Activated CD8-positive, alpha-beta memory T cell treated with anti-CD3 and anti-CD28 coated beads, Interleukin-2, amount 50 U/mL, for 1 hour (primary cell): ENCODE results near the gene ATP5F1D.

Experiments used
- DNase-seq: peaks from one replicate; pipeline ENCODE4 v3.0.0-alpha.2; 2020; ENCODE audit errors: extremely low read depth

Gene ATP5F1D

DNA sequence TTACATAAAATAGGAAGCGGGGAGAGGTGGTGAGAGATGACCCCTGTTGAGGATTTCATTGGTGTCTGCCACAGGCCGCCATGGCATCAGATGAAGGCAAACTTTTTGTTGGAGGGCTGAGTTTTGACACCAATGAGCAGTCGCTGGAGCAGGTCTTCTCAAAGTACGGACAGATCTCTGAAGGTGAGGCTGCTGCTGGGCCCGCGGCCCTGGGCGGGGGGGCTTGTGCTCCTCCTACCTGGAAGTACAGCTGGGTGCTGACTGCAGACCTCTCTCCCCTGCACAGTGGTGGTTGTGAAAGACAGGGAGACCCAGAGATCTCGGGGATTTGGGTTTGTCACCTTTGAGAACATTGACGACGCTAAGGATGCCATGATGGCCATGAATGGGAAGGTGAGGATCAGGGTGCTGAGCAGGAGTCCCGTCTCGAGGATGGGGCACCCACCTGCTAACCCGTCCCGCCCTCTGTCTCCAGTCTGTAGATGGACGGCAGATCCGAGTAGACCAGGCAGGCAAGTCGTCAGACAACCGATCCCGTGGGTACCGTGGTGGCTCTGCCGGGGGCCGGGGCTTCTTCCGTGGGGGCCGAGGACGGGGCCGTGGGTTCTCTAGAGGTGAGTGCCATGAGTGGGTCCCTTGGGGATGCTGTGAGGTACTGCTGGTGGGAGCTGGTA, 29.4 kb downstream of the ATP5F1D start:
- DNase-seq = no peak

DNA sequence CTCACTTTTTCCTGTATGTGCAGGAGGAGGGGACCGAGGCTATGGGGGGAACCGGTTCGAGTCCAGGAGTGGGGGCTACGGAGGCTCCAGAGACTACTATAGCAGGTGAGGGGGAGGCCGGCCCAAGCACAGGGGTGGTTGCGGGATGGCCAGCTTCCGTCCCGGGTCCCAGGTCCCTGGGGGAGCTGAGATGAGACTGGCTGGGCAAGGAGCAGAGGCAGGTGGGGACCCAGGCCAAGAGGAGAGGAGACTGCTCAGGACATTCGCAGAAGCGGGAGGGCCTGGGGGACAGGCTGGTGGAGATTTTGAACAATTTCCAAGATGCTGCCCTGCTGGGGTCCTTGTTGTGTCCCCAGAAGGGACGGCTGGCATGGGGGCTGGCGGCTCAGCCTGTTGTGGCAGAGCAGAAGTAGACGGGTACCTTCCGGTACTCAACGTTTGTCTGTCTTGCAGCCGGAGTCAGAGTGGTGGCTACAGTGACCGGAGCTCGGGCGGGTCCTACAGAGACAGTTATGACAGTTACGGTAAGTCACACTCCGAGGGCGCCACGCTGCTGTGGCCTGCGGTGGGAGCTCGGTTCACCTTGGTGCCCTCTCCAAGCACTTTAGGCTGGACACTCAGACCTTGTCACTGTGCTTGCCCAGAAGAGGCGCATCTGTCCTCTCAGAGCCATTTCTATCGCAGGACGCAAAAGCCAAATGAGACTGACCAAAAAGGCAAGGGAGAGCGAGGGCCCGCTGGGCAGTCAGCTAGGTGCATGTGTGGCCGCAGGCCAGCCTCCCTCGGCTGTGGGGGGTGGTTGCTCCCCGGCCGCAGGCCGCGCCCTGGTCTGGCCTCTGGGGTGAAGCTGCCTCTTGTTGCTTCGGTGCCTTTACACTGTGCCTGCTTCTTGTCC, 30.2 kb downstream of the ATP5F1D start:
- DNase-seq = no peak

DNA sequence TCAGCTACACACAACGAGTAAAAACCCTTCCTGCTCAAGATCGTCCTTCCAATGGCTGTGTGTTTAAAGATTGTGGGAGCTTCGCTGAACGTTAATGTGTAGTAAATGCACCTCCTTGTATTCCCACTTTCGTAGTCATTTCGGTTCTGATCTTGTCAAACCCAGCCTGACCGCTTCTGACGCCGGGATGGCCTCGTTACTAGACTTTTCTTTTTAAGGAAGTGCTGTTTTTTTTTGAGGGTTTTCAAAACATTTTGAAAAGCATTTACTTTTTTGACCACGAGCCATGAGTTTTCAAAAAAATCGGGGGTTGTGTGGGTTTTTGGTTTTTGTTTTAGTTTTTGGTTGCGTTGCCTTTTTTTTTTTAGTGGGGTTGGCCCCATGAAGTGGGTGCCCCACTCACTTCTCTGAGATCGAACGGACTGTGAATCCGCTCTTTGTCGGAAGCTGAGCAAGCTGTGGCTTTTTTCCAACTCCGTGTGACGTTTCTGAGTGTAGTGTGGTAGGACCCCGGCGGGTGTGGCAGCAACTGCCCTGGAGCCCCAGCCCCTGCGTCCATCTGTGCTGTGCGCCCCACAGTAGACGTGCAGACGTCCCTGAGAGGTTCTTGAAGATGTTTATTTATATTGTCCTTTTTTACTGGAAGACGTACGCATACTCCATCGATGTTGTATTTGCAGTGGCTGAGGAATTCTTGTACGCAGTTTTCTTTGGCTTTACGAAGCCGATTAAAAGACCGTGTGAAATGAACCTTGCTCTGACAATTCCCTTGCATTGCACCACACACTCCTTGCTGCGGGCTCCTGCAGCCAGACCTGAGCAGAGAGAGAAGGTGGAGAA, 31.1 kb downstream of the ATP5F1D start:
- no peak for DNase-seq

DNA sequence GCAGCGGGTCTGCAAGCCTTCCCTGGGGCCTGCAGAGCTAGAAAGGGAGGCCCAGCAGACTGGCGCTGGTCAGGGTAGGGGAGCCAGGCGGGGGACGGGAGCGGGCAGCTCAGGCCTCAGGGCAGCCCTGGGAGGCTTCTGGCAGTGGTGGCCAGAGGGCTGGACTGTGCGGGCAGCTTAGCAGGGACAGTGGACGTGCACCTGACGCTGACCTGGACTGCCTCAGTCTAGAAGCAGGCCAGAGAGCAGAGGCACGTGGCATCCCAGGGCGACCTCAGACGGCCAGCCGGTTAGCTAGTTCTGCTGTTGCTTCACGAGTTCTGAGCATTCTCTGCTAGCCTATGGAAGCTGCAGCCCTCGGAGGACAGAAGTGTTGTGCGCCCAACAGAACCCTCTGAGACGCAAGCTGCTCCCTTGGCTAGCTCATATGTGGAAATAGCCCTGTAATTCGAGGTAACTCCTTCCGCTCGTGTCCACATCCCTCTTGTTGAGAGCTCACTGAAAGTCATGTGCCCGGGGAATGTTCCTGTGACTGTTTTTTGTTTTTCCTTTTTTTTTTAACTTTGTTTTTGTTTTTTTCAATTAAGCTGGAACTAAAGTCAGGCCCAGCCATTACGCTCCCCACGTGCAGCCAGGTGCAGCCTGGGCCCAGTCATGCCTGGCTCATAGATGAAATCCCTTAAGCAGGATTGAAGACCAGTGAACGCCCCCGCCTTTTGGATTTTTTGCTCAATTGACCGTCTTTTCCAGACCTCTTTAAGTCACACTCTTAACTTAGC, 31.9 kb downstream of the ATP5F1D start:
- DNase-seq = no peak

DNA sequence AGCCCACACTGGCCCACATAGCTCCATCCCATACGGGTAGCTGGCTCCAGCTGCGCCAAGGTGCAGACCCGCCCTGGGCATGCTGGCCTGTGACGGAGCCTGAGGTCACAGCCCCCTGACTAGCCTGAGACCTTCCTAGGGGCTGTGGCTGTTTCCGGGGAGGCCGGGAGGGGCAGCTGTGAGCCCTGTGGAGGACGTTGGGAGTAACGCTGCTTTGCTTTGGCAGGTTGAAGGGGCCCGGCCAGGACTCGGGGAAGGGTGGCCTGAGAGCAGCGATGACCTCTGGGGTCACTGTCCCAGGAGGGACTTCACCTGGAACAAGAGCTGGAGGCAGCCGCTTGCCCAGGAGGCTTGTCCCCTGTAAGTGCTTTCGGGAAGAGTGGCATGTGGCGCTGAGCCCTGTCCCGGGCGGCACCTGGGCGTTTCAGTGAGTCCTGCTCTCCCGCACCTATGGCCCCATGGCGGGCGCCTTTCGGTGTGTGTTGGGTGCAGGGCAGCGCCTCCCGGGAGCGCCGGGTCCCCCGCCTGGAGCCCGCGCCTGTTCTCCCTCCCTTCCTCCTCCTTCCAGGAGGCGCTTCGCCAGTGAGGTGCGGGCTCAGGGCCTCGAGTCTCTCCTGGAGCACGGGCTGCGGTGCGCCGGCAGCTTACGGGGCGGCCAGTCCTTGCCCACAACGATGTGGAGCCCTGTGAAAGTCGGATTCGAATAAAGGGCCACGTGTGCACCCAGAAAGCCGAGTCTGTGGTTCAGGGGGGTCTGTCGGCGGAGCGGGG, 32.7 kb downstream of the ATP5F1D start:
- no peak for DNase-seq

DNA sequence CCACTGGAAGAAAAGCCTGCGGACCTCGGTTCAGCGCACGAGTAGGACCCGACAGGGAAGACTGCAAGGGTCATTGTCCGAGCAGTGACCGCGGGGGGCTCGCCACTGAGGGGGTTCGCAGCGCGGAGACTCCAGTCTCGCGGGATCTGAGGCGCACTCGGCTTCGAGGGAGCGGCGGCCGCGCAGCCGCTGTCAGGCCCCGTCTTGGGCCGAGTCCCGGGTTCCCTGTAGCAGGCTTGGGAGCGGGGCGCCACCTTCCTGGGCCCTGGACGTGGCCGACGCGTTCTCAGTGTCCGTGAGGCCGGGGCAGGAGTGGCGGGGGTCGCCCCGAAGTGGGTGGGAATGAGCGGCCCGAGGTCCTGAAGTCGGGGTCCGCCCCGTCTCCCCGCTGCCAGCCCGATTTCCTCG, 33.3 kb downstream of the ATP5F1D start:
- DNase-seq = no peak

DNA sequence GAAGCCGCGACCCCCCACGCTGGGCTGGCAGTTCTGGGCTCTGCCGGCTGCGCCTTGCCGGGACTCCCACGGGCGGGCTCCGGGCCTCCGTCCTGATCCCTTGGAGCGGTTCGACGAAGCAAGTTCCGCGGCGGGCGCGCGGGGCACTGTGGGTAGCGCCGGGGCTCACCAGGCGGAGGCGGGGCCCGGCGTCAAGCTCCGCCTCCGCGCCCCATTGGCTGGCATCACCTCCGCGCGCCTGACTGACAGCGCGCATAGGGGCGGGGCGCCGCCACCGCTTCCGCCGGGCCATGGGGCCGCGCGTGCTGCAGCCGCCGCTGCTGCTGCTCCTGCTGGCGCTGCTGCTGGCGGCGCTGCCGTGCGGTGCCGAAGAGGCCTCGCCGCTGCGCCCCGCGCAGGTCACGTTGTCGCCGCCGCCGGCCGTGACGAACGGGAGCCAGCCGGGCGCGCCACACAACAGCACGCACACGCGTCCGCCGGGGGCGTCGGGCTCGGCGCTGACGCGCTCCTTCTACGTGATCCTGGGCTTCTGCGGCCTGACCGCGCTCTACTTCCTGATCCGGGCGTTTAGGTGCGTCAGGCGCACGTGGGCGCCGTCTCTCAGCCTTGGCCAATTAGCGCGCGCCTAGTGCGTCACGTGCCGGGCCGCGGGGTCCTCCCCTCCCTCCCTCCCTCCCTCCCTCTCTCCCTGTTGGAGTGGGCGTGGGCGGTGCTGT, 33.9 kb downstream of the ATP5F1D start, which contains the start of gene FAM174C:
Gene FAM174C, plus strand, starts transcription at position 271 of the 716 bp plus-strand sequence. Its CDS starts 20 bp downstream, at position 291.
- peak; percentile 86 for DNase-seq

DNA sequence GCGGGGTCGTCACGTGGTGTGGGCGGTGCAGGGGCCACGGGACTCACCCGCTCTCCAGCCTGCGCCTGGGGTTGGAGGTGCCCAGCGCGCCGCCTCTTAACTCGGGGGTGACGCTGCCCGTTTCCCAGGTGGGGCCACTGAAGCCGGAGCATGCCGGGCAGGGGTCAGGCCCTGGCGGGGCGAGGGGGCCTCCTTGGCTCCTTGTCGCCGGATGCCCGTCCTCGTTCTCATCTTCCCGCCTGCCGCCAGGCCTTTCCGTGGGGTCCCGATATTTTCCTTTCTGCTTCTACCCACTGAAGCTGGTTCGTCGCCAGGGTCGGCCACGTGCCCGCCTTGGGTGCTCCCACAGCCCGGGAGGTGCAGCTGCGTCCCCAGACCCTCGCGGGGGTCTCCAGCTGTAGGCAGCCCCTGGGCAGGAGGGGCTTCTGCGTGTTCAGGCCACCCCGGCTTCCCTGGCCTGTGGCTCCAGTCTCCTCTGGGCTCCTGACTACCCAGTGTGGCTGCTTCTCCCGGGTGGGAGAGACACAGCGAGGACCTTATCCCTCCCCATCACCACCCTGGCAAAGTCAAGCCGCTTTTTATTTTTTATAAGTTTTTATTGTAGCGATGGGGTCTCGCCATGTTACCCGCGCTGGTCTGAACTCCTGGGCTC, 34.6 kb downstream of the ATP5F1D start:
- DNase-seq = no peak

DNA sequence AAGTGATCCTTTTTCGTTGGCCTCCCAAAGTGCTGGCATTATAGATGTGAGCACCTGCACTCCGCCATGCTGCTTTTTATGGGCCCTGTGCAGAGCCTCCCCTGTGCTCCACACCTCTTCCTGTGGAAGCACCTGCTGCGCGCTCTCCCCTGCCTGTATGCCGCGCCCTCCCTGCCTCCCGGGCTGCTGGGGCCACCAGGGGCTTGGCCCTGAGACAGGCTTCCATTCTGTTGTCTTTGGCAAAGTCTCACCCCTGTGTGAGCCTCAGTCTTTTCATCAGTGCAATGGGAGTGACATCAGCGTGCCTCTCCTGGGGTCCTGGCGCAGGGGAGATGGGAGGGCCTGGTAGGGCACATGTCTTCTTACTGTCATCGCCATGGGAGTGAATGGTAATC, 35.1 kb downstream of the ATP5F1D start:
- DNase-seq = no peak

DNA sequence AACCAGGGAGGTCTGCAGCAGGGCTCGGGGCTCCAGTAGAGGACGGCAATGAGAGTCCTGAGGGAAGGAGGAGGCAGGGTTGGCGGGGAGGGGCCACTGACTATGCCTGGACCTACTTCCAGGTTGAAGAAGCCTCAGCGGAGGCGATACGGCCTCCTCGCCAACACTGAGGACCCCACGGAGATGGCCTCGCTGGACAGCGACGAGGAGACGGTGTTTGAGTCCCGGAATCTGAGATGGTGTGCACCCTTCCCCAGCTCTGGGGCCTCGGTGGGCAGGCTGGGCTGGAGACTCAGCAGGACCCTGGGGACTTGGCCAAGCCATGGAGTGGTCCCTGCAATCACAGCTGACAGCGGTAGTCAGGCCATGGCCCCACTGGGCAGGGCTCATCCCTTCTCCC, 35.5 kb downstream of the ATP5F1D start:
- DNase-seq = no peak

DNA sequence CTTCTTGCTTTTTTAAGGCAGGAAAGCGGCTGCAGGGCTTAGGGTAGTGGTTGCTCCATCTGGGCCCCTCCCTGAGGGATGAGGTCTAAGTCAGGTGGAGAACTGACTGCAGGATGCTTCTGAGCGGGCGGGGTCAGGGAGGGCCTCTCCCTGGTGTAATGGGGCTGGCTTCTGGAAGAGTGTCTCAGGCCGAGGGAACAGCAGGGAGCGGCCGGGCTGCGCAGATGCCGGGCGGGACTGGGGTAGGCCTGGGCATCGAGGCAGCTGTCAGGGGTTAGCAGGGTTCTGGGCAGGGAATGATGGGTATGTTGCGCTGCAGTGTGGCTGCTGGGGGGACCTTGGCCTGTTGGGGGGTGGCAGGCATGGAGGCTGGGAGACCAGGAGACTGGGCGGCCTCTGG, 36.5 kb downstream of the ATP5F1D start:
- no peak for DNase-seq

DNA sequence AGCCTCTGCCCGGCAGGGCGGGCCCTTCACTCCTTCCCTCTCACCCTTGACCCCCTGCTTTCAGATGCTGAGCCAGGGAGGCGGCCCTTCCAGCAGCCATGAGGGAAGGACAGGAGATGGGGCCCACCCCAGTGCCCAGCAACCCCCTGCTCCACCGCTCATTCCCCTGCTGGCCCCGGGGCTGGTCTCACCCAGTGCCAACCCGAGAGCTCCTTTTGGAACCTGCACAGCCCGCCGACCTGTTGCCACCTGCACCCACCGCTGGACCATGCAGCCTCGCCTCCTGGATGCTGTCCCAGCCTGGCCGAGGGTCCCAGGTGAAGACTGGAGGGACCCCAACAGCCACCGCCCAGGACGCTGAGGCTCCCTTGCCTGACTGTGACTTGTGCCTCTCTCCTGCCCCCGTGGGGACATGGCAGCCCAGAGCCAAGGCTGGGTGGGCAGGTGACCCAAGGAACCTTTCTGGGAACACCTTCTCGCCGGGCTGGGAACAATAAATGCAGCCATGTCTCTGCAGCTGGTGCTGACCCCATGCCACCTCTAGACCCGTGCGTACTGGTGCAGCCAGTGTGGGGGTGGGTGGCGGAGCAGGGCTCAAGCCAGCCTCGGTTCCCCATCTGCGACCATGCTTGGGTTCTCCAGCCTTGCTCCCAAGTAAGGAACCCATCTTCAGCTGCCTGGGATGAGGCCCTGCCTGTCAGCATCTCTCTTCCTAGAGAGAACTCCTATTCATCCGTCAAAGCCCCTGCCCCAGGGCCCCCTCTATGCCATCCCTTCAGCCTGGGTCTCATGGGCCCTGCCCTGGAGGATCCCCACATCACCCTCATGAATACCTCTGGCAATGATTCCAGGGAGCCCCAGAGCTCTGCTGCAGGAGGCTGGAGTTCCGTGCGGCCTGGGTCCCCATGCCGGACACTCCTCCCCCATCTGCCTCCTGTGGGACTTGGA, 37.4 kb downstream of the ATP5F1D start:
- DNase-seq = no peak

DNA sequence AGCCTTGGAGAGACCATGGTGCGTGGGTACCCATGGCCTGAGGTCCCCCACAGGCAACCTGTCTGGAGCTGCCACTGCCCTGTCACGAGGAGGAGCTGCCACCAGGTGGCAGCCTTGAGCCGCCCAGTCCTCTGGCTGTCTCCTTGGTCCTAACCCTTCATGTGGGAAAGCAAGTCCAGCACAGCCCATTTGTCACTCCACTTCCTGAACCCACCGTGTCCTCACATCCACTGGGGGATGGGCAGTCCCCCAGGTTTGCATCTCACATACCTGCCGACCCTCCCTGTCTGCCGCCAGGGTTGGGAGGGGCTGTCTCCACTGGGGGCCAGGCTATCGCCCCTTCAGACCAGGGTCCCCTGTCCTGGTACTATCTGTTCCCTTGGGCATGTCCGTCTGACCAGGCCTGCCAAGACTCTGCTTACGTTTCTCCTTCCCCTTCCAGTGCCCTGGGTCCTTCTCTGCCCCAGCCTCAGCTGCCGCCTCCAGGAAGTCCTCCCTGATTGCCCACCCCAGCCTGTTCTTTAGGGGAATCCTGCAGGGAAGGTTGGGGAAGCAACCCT, 38.3 kb downstream of the ATP5F1D start:
- no peak for DNase-seq

DNA sequence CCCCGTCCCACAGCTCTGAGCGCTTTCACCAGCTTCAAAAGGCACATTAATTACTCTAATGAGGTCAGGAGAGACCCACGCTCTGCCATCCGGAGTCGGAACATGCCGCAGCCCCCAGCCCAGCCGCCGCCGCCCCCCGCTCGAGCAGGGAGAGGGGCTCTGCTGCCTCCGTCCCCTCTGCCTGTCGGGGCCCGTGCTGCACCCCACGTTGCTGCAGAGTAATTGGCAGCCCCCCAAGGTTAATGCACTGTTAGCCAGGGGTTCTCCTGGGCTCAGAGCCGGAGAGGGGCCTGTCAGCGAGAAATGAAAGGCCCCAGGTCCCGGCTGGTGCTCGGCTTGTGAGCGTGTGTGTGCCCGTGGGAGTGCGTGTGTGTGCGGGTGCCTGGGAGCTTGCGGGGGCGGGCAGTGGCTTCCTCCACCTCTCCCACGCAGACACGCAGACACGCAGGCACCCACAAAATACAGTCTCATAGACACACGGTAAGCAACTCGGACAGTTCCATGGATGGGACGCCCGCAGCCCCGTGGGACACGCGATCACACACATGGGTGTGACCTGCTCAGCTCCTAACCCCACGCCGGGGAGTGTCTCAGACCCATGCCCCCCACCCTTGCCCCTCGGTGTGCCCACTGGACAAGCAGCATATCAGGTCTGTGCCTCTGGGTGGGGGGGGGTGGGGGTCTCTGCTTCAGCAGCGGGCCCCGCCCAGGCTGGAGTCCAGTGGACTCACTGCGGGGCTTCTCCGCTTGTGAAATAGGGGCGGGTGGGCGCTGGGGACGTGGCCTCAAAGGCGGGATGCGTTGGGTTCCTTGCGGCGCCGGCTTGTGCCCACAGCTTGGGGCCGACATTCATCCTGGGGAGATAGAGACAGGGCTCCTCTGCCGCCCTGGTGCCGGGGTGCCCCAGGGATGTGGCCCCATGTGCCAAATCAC, 39.4 kb downstream of the ATP5F1D start:
- no peak for DNase-seq

DNA sequence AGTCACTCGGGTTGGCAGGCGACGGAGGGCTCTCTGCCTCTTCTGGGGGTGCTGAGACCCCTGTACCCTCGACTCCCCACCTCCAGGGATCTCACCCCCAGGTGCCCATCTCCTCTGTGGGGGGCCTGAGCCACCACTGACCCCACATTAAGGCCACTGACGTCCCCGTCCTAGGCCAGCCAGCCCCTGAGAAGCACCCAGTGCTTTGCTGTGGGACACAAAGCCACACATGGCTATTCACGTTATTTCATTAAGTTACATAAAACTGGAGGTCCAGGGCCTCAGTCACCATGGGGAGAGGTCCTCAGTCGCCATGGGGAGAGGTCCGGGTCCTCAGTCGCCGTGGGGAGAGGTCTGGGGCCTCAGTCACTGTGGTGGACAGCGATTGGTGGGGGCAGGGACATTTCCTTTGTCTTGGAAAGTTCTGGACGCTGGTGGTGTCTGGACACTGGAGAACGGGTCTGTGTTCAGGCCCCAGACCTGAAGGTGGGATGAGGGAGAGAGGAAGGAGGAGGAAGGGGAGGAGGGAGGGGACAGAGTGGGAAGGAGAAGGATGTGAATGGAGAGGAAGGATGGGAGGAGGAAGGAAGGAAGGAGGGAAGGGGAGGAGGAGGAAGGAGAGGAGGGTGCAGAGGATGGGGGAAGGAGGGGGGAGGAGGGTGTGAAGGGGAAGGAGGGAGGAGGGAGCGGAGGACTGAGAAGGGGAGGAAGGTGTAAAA, 40.2 kb downstream of the ATP5F1D start:
- DNase-seq = no peak

DNA sequence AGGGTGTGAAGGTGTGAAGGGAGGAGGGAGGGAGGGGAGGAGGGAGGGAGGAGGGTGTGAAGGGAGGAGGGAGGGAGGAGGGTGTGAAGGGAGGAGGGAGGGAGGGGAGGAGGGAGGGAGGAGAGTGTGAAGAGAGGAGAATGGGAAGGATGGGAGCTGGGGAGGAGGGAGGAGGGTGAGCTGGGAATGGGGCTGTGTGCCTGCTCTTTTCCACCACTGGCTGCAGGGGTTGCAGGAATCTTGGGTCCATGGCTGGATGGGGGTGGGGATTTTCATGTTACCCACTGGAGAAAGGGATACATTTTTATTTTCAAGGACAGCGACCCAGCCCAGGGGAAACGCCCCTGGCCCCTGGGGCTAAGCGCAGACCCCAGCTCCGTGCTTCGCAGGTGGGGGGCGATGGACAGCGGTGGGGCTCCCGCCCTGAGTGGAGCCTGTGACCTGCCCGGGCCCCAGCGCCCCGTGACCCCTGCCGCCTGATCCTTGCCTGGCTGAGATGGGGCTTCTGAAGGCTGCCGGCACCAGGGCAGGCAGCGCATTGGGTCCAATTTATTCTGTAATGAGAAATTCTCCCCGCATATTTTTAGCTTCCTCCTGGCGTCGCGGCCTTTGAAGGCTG, 41.1 kb downstream of the ATP5F1D start:
- DNase-seq = no peak
